NB4 (cell line): ENCODE measurements around the gene TAF4.

Experiments used
- DNase-seq: peaks from one replicate; pipeline ENCODE4 v3.0.0; 2010; ENCODE audit warnings: low read depth
- H3K4me3 ChIP-seq: one replicate; pipeline ENCODE4 v1.5.1; 2011; ENCODE audit warnings: mild to moderate bottlenecking, low read depth, low read length, moderate library complexity
- CTCF ChIP-seq: IDR thresholded peaks from one replicate; pipeline ENCODE4 v1.5.1; 2012; ENCODE audit warnings: low read depth, low read length
- MAX ChIP-seq: IDR thresholded peaks from 2 replicates; pipeline ENCODE4 v1.6.1; 2011; ENCODE audit warnings: low read depth, low read length
- MYC ChIP-seq: IDR thresholded peaks from 2 replicates; pipeline ENCODE4 v1.6.1; 2011; ENCODE audit warnings: low read depth, low read length
- POLR2A ChIP-seq: IDR thresholded peaks from 2 replicates; pipeline ENCODE4 v1.6.1; 2011; ENCODE audit warnings: mild to moderate bottlenecking; ENCODE audit not compliant: insufficient read length; ENCODE audit errors: extremely low read depth

TAF4 gene

DNA sequence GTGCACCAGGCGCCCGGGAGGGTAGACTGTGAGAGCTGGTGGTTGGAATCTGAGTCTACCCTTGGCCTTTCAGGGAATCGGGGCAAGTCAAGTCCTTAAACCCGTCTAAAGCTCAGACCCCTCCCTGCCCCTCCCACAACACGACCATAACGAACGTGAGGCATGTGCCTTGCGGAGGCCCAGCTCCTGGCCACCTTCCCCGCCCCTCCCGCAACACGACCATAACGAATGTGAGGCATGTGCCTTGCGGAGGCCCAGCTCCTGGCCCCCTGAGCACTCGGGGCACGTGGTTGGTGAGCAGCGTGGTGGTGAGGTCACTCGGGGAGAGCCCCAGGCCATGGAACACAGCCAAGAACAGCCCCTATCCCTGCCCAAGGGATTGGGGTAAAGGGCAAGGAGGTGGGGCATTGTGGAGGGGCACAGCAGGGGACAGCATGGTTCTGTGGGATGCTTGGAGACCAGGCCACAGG is 132.2 kb downstream of the TAF4 start:
- DNase-seq: no peak
- no peak overlapping the region for H3K4me3 ChIP-seq
- TF ChIP-seq MAX (no peak), POLR2A (no peak), MYC (no peak), CTCF (no peak)

DNA sequence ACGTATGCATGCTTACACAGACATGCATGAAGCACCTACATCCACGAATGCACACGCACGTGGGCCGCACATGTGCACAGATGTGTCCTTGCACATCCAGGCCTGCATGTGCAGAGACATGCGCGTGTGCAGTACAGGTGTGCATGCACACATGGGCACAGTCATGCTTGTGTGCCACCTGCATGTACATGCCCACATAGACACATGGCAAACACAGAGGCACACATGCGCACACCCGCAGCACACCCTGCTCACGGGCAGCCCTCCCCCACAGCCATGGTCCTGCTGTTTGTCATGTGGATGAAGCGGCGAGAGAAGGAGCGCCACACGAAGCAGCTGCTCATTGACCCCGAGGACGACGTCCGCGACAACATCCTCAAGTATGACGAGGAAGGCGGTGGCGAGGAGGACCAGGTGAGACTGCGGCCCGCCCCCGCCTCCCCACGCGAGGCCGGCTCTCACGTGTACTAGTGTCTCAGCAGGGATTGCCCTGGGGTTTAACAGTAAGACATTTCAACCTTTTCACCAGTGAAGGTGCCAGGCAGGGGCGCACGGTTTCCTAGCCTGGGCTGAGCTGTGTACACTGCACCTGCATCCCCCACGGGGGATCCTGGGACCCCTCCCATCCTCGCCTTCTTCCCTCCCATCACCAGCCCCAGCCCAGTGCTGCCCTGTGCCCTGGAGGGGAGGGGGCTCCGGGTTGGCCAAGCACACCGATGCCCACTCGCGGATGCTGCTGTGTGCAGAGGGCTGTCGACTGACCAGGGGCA is 132.8 kb downstream of the TAF4 start:
- no peak overlapping the region for H3K4me3 ChIP-seq
- no peak for DNase-seq
- TF ChIP-seq CTCF (no peak), POLR2A (no peak), MYC (no peak), MAX (no peak)

DNA sequence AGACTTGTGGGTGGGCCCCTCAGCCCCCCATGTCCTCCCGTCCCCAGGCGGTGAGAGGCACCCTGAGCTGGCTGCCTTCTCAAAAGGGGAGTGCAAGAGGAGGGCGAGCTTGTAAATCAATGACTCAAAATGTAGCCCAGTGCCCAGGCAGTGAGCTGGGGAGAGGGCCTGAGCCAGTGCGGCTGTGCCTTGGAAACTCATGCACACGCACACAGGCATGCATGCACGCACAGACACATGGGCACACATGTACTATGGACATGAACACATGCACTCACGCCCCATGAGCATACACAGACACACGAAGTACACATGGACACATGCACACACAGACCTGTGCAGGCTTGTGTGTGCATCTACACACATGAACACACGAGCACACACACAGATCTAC is 133.5 kb downstream of the TAF4 start:
- DNase-seq: no peak
- TF ChIP-seq POLR2A (no peak), CTCF (no peak), MAX (no peak), MYC (no peak)
- no peak overlapping the region for H3K4me3 ChIP-seq

DNA sequence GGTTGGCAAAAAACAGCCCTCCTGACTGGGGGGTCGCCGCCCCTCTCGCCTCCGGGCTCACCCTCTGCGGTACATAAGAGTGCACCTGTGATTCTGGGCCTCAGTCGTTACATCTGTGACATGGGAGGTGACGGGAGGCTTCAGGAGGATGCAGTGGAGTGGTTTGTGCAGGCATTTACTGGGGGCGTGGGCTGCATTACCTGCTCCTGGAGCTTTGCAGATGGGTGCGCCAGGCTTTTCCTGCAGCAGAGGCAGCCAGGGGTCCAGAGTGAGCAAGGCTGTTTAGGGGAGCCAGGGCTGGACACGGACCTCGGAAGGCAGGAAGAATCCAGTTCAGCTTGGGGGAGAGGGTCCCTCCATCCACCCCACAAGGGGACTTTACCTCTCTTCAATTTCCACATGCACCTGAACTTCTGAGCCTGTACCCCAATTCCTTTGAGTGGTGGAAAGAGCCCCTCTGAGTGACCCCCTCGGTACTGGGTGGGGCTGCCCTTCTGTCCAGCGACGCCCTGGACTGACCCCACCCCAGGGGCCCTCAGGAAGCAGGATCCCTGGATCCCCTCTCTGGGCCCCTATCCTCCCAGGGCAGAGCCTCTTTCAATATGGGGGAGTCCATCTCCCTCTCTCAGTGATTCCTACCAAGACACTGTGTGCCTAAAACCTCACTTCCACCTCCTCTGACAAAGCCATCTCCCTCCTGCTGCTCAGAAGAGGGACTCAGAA is 134.0 kb downstream of the TAF4 start:
- no peak for DNase-seq
- TF ChIP-seq MAX: no peak
- TF ChIP-seq MYC: no peak
- TF ChIP-seq POLR2A: no peak
- TF ChIP-seq CTCF: no peak
- no peak overlapping the region for H3K4me3 ChIP-seq

GRCh38 chr20:61930776-61931475 is 134.8 kb downstream of the TAF4 start:
- no peak for DNase-seq
- no peak for TF ChIP-seq POLR2A
- TF ChIP-seq CTCF: no peak
- no peak for TF ChIP-seq MYC
- no peak for TF ChIP-seq MAX
- no peak overlapping the region for H3K4me3 ChIP-seq
